GM19438 (cell line): ENCODE data around the gene OR2J1.
"Not testable (repeated sequence)": the region's sequence is repeated elsewhere in the genome, so short reads cannot be mapped to it uniquely, and the experiment has no call there.

Source experiments
- ATAC-seq: cut with Tn5 transposase; IDR thresholded peaks from one replicate; pipeline ENCODE4 v1.9.1; 2021; ENCODE audit warnings: low read depth; ENCODE audit not compliant: unreplicated experiment

Gene OR2J1

DNA sequence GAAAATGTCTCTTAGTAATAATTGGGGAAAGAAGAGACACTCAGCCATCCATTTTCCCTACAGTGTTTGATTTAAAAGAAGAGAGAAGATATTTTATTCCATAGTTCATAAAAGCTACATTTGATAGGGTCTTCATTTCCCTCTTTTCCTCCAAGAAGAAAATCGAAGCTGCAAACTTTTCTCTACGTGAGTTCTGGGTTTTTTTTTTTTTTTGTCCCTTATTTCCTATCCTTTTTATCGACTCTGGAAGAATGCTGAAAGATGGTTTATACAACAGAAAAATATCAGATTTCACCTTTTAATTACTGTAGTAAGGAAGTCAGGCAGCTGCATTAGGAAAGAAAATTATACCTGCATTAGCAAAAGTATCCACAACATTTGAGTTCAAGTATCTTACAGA is at the start of gene OR2J1:
OR2J1 (plus strand) TSS at position 301 of the 400 bp plus-strand sequence. CDS start 1,453 bp downstream, outside the sequence.
- ATAC-seq, result no peak

DNA sequence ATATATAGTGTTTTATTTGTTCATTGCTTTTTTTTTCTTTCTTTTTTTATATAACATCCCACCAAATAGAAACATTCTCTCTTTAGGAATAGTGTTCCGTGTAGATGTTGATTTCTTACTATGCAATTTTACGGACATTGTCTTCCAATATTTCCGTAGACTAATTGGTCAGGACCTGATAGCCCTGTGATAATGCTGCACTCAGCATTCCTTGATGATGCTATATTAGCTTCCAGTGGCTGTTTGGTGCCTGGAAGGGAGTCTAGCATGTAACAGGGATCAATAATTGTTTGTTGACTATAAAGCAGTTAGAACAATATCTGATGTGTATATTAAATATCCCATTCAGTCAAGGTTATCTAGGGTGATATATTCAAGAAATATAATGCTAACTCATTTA is 47.6 kb upstream of the OR2J1 start:
- no peak for ATAC-seq

DNA sequence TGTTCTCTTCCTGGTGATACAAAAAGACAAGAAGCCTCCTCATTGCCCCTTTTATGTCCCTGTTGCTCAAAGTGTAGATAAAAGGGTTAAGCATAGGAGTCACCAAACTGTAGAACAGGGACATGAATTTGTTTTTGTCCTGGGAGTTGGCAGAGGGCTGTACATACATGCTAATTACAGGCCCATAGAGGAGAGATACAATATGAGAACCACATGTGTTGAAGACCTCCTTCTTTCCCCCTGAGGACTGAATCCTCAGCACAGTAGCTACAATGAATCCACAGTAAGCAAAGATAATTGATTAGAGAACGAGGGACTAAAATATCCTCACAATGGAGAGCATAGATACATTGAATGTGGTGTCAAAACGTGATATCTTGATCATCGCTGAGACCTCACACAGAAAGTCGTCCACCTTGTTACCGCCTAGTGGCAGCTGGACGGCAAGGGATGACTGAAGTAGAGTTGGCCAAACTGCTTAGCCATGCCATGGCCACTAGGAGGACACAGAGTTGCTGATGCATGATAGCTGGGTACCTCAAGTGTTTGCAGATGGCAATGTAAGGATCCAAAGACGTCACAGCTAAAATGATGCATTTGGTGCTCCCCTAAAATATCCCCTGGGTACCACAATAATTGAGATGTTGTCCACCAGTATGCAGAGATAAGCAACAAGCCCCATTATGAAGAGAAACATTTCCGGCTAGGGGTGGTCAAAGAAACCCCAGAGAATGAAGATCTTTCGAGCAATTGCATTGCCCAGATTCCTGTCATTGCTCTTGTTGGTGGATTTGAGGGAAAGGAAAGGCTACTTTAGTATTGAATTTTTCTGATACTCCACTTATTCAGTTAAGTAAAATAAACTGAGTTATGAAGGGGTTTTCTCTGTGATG is 27.2 kb upstream of the OR2J1 start:
- ATAC-seq, result no peak

DNA sequence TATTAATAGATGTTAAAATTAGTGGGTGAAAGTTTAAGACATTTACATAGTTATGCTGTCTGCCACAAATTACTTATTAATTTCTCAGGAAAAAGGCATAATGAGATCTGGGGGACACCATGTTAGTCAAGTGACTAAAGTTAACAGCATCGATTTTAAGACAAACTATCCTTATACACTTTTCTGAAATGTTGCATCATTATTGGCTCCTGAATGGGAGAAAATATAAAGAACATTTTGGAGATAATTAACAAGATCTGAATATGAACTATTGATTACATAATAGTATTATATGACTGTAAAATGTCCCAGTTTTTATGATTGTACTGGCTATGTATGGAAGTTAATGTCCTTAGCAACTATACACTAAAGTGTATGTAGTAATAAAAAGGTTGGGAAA is 20.1 kb upstream of the OR2J1 start:
- ATAC-seq, result no peak

DNA sequence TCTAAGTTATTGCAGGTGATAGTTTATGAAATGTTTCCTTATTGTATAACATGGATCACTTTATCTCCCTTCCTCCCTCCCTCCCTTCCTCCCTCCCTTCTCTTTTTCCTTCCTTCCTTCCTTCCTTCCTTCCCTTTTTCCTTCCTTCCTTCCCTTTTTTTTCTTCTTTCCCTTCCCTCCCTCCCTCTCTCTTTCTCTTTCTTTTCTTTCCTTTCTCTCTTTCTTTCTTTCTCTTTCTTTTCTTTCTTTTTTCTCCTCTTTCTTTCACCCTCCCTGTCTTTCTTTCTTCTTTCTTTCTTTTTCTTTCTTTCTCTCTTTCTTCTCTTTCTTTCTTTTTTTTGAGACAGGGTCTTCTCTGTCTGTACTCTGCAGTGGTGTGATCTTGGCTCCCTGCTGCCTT is 18.0 kb upstream of the OR2J1 start:
- ATAC-seq, result no peak

DNA sequence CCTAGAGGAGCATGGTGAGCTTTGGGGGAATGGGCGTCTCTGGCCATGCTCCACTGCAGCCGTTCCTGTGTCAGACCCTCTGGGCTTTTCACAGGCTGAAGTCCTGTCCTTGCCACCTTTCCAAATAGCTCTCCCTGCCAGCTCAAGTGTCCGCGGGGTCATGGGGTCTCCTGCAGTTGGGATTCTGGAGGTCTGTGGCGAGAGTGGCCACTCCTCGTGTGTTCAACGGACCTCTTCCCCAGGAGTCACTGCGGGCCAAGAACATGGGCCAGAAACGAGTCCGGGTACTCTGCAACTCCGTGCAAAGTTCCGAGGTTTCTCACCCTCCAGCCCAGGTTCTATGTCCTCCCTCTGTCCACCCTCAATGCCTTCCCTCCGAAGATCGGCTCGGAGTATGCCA is 16.8 kb upstream of the OR2J1 start:
- no peak for ATAC-seq

DNA sequence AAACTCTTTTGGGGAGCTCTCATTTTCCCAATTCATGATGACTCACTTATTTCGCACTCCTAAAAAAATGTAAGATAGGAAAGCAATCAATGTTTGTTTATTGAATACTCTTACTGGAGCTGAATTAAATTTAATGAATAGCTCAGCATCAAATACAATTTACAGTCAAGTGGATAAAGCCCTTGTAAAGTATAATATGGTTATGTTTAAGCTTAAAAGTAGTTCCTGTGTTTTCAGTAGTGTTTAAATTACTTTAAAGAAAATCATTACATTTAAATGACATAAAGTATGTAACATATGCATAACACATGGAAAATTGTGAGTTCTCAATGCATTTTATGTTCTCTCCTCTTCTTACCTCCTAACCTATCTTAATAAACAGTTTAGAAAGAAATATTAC is 12.1 kb upstream of the OR2J1 start, which contains the start of gene OR2B3:
OR2B3 (minus strand) TSS at position 101 of the 400 bp plus-strand sequence; CDS start at position 36, 65 bp downstream.
- no peak for ATAC-seq

DNA sequence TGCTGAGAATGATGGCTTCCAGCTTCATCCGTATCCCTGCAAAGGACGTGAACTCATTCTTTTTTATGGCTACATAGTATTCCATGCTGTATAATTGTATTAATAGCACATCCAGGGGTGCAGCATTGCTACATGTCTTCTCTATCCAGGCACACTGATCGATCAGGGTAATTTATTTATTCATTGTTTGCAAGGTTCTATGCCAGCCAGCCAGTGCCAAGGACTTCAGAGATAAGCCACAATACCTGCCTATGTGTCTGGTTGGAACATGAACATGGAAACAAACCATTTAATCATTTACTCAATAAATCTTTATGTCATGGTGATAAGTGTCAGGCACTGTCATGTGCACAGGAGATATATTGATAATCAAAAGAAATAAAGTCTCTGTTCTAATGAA is 6.3 kb upstream of the OR2J1 start:
- no peak for ATAC-seq

DNA sequence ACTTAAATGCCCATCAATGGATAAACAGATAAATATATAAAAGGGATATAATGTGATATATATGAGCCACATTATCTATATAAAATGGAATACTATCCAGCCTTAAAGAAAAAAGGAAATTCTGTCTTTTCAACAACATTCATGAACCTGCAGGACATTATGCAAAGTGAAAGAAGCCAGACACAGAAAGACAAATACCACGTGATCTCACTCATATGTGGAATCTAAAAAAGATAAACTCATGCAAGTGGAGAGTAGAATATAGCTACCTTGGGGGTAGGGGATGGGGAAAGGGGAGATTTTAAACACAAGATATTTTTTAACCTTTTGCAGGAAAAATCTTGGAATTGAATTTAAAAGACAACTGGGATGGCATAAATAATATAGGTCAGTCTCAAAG is 1.5 kb upstream of the OR2J1 start:
- ATAC-seq, result no peak

DNA sequence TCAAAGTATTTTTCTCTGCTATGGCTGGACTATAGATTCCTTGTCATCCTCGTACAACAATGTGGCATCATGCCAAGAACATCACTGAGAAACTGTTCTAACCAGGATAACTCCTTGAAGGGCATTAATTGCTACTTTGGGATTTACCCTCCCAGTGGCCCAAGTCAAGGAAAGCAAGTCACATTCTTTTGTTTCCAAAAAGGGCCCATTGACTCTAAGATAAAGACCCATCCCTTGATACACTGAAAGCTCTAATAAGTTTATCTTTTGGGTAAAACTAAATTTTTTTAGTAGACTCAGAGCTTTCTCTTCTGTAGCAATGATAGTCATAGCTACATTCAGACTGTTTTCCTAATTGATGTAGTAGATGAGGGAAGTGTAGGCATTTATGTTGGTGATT is 8.5 kb downstream of the OR2J1 start, which contains the start of gene OR2J3:
OR2J3 (plus strand) TSS at position 301 of the 400 bp plus-strand sequence. CDS start 3,833 bp downstream, outside the sequence.
- ATAC-seq, result no peak

DNA sequence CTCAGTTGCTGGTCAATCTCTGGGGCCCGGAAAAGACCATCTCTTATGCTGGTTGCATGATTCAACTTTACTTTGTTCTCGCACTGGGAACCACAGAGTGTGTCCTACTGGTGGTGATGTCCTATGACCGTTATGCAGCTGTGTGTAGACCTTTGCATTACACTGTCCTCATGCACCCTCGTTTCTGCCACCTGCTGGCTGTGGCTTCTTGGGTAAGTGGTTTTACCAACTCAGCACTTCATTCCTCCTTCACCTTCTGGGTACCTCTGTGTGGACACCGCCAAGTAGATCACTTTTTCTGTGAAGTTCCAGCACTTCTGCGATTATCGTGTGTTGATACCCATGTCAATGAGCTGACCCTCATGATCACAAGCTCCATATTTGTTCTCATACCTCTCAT is 12.8 kb downstream of the OR2J1 start:
- no peak for ATAC-seq

DNA sequence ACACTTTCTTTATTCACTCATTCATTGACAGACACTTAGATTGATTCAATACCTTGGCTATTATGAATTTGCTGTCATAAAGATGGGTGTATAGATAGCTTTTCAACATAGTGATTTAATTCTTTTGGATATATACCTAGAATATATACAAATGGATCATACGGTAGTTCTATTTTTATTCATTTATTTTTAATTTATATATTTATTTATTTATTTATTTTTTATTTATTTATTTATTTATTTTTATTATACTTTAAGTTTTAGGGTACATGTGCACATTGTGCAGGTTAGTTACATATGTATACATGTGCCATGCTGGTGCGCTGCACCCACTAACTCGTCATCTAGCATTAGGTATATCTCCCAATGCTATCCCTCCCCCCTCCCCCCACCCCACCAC is 15.7 kb downstream of the OR2J1 start:
- not testable (repeated sequence) for ATAC-seq

DNA sequence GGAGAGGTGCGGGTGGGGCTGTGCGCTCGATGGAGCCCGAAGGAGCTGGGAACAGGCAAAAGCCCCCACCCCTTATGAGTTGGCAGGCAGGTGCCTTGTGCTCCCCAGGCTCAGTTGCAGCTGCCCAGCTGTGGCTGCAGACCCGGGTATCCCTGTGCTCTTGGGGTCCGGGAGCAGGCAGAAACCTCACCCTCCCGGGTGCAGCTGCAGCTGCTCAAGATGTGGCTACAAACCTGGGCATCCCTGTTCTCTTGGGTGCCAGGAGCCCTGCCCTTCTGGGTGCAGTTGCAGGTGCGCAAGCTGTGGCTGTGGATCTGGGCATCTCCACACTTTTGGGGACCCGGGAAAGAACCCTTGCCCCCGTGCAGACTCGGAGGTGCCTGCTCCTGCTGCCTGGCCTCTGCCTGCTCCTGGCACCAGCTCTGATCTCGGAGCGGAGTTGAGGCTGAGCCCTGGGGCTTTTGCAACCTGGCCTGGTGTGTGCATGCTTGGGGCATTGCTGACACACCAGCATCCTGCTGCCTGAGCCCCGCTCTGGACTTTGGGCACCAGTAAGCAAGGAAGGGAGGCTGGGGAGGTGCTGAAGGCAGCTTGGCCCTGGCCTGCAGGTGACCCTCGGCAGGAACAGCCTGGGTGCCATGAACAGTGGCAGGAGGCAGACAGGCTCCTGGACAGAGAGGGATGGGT is 30.2 kb downstream of the OR2J1 start:
- no peak for ATAC-seq

DNA sequence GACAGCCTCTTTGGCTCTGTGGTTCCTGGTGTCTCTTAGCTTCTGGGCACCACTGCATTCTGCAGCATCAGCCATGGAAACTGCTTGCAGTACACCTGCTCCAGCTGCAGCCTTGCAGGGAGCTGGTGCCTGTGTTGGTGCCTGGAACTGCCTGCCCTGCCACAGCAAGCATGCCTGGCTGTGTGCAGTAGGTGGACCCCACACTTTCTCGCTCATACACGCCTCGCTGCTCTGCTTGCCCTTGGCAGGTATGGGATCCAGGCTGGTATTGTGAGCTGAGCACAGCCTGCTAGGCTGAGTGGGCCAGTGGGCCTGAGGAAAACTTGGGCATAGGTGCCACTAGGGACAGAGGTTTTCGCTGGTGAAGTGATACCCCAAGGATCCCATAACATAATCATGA is 31.4 kb downstream of the OR2J1 start:
- no peak for ATAC-seq

DNA sequence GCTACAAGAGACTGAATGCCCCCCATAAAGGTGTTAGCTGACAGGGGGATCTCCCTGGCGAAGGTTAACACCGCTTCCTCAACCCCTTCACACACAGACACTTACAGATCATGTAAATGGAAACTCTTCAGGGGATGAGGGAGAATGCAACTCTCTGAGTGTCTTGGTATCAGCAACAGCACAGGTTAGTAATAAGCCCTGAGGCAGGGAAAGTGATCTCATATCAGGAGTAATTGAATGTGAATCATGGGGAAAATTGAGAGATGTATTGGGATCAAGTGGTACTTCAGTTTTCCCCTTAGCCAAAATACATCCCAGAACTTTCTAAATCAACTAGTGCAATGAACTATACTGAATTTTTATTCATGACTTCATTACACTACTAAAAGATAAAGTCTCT is 32.4 kb downstream of the OR2J1 start:
- no peak for ATAC-seq

DNA sequence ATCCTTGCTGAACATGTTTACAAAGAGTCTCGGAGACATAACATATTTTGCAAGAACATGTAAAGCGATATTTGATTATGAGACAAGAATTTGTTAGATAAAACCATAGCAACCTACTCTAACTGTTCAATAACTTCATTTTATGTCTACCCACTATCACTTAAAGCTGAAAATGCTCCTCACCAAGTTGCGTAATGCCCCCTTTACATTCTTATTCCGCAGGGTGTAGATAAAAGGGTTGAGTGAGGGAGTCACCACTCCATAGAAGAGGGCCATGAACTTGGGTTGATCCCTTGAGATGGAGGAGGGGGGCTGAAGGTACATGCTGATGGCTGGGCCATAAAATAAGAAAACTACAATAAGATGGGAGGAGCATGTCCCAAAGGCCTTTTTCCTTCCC is 38.4 kb downstream of the OR2J1 start:
- no peak for ATAC-seq

DNA sequence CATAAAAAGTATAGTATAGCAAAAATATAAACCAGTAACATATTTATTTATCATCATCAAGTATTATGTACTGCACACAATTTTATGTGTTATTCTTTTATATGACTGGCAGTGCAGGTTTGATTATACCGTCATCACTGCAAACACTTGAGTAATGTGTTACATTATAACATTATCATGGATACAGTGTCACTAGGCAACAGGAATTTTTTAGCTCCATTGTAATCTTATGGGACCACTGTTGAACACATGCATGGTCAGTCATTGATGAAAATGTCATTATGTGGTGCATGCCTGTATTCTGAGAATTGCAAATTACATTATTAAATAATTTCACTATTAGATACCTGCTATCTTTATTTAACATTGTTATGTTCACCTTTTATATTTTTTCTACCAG is 42.3 kb downstream of the OR2J1 start:
- ATAC-seq, result no peak

DNA sequence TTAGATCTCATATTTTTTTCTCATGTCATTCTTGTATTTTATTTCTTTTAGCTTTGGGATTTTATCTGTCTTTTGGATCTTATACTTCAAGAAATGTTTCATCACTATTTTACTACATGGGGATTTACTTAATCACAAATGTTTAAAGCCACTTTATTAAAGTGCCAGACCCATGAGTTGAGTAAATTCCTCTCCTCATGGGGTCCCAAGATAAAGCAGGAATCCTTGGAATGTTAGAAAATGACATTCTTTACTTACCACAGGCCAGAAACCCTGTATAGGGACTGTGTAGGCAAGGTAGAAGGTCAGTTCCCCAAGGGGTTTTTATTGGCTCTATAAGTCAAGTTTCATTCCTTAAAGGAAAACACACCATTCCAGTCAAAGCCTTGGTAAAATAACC is 43.0 kb downstream of the OR2J1 start:
- ATAC-seq, result no peak

DNA sequence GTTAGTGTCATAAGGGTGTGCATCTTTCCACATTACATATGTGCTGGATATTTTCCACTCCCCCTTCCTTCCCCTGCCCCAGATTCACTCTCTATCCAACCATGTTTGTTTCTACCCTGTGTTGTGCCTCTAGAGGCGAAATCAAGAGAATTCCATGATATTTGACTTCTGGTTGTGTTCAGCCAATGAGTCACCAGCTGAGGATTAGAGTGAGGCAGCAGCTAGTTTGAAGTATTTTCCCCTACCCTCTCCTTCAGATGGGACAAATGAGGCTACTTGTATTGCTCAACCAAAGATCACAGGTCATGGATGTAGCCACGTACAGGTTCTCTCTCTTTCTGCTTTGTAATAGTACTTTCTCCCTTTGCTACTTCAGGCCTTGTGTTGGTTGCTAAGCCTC is 46.9 kb downstream of the OR2J1 start:
- ATAC-seq, result no peak

DNA sequence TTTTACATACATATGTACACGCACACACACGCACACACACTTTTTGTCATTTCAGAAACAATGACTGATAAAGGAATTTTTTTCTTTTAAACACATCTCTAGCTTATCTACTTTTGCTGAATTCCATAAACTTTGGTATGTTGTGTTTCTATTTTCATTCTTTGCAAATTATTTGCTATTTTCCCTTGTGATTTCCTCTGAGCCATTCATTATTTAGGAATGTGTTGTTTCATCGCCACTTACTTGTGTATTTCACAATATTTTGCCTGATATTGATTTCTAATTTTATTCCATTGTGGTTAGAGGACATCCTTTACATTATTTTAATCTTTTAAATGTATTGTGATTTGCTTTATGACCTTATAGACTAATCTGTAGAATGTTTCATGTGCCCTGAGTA is 47.8 kb downstream of the OR2J1 start:
- no peak for ATAC-seq

DNA sequence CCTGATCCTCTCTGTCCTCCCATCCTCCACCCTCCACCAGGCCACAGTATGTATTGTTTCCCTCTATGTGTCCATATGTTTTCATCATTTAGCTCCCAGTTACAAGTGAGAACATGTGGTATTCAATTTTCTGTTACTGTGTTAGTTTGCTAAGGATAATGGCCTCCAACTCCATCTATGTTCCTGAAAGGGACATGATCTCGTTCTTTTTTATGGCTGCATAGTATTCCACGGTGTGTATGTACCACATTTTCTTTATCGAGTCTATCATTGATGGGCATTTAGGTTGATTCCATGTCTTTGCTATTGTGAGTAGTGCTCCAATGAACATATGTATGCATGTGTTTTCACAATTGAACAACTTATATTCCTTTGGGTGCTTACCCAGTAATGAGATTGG is 50.2 kb downstream of the OR2J1 start:
- ATAC-seq, result not testable (repeated sequence)
